Bronchial epithelial cell (primary cell): ENCODE results near the gene PPP2CA. TPM values are rescaled to one million over a fixed set of nuclear protein-coding genes. Genes with fewer than 3 reads are reported as not detected.

Experiments
- DNase-seq: peaks from one replicate; pipeline ENCODE4 v3.0.0-alpha.2; 2010; ENCODE audit warnings: low read depth
- FAIRE-seq: peaks from 2 replicates; lab custom pipeline; 2011; peaks lifted over from hg19 to GRCh38; lab: Jason Lieb, UNC
- H3K27me3 ChIP-seq: 2 replicates; pipeline ENCODE4 v1.5.1; 2011; ENCODE audit warnings: low read length; ENCODE audit not compliant: control insufficient read depth, insufficient read depth
- H3K36me3 ChIP-seq: 2 replicates; pipeline ENCODE4 v1.5.1; 2011; ENCODE audit warnings: low read length; ENCODE audit not compliant: control insufficient read depth, insufficient read depth
- H3K4me3 ChIP-seq: 2 replicates; pipeline ENCODE4 v1.5.1; 2011; ENCODE audit warnings: mild to moderate bottlenecking, low read depth, low read length, control low read depth
- total RNA-seq: library from RNA; depleted of rRNA; stranded (reverse); fragments of >200 nt; gene quantifications from 2 replicates; pipeline ENCODE4 v1.2.1, GENCODE V29; 2014
- TF ChIP-seq, protein P1 (sequence below): IDR thresholded peaks from 2 replicates; pipeline ENCODE4 v1.5.1; 2011; ENCODE audit warnings: mild to moderate bottlenecking, moderate library complexity, low read length, control low read depth, inconsistent platforms; ENCODE audit not compliant: insufficient read depth, severe bottlenecking

Gene PPP2CA
- total RNA-seq, 1 donor from 2014 or later, result 133 TPM

DNA sequence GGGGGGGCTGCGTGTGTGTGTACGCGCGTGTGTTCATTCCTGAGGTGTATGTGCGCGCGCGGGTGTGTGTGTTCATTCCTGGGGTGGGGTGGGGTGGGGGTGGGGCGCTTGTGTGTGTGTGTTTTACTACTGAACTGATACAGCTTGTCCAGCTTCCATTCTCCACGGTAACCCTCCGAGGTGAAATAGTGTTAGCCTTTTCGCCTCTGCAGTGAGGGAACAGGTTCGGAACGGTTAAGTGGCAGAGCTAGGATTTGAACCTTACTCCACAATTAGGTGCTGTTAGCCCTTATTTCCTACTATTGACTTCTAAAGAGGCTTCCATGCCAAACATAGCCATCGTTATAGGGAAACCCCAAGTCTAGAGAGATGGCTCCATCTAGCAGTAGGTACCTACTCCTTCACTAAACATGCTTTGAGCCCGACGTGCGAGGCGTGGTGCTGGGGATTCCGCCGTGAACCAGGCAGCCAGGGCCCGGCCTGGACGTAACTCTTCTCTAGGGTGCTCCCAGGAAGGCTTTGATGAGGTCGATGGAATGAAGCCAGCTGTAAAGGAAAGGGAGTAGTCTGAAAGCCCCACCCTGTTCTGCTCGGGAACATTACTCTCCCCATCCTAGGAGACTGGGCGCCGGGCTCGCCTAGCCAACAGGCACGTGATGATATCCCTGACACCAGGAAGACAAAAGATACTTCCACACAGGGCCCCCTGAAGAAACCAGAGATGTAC, 48.3 kb downstream of the PPP2CA start:
- FAIRE-seq (no peak), DNase-seq (peak; percentile 76)
- Histone ChIP-seq H3K36me3 (peaks cover 2% of the 10 kb centered on the region), H3K27me3 (no peaks in the 10 kb centered on the region), H3K4me3 (peak overlapping the region; percentile 92)
- TF ChIP-seq, protein P1, sequence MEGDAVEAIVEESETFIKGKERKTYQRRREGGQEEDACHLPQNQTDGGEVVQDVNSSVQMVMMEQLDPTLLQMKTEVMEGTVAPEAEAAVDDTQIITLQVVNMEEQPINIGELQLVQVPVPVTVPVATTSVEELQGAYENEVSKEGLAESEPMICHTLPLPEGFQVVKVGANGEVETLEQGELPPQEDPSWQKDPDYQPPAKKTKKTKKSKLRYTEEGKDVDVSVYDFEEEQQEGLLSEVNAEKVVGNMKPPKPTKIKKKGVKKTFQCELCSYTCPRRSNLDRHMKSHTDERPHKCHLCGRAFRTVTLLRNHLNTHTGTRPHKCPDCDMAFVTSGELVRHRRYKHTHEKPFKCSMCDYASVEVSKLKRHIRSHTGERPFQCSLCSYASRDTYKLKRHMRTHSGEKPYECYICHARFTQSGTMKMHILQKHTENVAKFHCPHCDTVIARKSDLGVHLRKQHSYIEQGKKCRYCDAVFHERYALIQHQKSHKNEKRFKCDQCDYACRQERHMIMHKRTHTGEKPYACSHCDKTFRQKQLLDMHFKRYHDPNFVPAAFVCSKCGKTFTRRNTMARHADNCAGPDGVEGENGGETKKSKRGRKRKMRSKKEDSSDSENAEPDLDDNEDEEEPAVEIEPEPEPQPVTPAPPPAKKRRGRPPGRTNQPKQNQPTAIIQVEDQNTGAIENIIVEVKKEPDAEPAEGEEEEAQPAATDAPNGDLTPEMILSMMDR, result no peak

DNA sequence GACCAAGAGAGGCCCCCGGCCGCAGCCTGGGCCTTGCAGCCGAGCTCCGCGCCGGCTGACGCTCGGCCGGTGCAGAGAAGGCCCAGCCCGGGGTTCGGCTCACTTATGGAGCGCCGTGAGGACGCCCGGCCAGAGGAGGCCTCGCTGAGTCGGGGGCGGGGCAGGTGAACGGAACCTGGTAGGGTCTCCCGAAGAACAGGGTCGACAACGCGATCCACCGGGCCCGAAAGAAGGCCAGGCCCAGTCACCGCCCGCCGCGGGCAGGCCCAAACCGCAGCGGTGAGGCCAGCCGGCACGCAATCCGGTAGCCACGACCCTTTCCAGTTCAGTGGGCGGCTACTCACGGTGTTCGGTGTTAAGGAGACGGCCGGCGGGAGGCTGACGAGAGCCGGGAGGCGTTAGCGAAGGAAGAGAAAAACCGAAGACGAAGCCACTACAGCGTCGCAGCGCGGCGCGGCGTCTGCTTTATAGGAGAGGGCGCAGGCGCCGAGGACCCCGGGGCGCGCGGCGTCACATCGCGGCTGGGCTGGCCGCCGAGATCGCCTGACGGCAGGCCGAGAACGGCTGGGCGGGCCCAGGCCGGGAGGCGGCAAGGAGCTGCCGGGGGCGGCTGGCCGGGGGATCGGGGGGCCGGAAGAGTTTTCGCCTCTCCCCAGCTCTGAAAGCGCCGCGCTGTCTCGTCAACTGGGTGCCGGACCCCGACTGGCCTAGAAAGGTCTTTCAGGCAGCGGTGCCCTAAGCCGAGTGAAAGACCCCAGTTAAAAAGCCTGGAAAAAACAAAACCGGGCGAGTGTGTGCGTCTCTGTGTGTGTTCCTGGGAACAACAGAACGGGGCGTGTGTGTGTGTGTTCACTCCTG, 49.1 kb downstream of the PPP2CA start, which contains the start of gene SKP1:
Gene SKP1, minus strand, starts transcription at position 440 of the 858 bp plus-strand sequence. CDS start 2,928 bp downstream, outside the sequence.
- TF ChIP-seq, protein P1, result no peak
- peaks cover 4% of the 10 kb centered on the region for H3K36me3 ChIP-seq
- peak within 1 kb of the TSS; percentile 92 for H3K4me3 ChIP-seq
- DNase-seq, result peak; percentile 54
- FAIRE-seq, result no peak
- H3K27me3 ChIP-seq, result no peaks in the 10 kb centered on the region

DNA sequence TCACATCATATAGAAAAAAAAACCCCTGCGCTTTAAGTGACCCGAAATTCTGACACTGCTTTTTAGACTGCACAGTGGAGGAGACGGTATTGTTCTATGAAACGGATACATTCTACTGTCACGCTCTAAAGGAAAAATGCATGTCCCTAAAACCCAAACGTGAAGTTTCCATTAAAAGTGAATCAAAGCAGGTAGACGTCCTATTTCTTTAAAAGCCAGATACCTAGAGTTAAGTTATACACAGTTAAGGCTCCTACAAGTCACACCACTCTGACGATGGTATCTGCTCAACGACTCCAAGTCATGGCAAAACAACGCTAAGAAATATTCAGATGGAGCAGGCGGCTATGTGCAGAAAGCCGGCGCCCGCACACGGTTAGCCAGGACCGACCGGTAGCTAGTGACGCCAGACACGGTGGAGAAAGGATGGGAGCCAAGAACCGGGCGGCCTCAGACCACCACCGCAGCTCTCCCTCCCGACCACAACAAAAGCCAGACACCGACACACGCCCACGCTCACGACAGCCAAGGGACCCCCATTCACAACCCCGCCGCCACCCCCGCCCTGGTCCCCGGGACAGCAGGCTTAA, 49.9 kb downstream of the PPP2CA start:
- TF ChIP-seq, protein P1, result no peak
- peak overlapping the region; percentile 92 for H3K4me3 ChIP-seq
- H3K27me3 ChIP-seq, result no peaks in the 10 kb centered on the region
- no peak for FAIRE-seq
- DNase-seq, result peak; percentile 19
- peaks cover 7% of the 10 kb centered on the region for H3K36me3 ChIP-seq

DNA sequence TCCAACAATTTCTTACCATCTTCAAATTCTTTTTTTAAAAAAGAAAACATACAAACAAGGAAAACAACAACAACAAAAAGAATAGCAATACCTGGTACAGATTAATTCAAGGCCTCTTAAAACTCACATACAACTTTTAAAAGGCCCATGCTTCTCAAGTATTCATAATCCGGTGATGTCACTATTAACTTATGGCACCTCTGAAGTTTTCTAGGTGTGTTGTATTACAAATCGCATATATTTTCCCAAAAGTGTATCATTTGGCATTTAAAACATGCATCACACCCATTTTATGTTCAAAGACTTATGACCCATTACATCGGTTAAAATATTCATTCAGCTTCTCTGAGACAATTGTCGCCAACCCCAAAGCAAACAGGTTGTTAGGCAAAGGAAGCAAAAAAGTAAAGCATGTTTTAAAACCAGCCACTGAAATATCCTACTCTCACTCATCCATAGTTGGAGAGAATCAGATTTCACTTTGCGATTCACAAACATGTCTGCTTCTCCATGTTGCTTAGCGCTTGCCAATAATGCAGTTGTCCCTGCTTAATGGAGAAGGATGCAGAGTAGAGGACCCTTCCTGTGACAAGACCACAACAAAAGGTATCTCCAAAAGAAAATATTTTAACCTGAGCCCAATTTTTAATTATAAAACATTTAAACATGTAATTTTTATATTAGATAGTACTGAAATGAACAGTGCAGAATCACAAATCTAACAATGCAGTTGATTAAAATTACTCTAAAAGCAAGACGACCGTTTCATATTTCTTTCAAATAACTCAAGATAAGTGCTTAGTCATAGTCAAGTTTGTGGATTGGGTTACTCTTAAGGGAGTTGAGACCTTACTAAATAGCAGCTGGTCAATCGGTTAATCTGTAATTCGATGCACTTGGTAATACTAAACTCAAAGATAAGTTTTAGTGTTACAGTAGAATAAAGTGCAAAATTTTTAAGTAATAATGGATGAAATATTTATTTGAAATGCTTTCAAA, 50.7 kb downstream of the PPP2CA start:
- TF ChIP-seq, protein P1, result no peak
- DNase-seq, result peak; percentile 55
- FAIRE-seq, result no peak

DNA sequence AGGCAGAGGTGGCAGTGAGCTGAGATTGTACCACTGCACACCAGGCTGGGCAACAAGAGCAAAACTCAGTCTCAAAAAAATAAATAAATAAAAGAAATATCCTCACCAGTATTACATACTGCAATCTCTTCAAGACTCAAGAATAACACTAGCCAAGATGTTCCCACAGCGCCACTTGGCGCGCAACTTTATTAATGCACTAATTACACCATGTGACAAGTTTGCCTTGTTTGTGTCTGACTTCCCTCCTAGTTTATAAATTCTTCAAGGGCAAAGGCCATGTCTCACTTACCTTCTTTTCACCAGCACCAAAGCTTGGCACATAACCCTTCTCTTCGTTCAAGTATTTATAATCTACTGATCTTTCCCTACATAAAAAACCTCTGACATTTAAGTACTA, 53.9 kb downstream of the PPP2CA start:
- TF ChIP-seq, protein P1, result no peak
- no peak for DNase-seq
- no peak overlapping the region for H3K4me3 ChIP-seq
- H3K27me3 ChIP-seq, result no peaks in the 10 kb centered on the region
- H3K36me3 ChIP-seq, result peaks cover 11% of the 10 kb centered on the region
- FAIRE-seq, result no peak

More for the DNA sequence above, 50.7 kb downstream of the PPP2CA start:
- peak overlapping the region; percentile 92 for H3K4me3 ChIP-seq
- peaks cover 10% of the 10 kb centered on the region for H3K36me3 ChIP-seq
- H3K27me3 ChIP-seq, result no peaks in the 10 kb centered on the region
